Posterior vena cava (tissue), 2 donors: ENCODE measurements around the gene KIF24. TPM values are rescaled to one million over a fixed set of nuclear protein-coding genes. Genes with fewer than 3 reads are reported as not detected.
"Not testable (repeated sequence)": the region's sequence is repeated elsewhere in the genome, so short reads cannot be mapped to it uniquely, and the experiment has no call there.

Source experiments
- DNase-seq: peaks from one replicate; pipeline ENCODE4 v3.0.0-alpha.2; 2020; ENCODE audit warnings: low spot score
- intact Hi-C, 2 donors: fragments of 100-400 bp; cut with DNase I; formaldehyde crosslinking; loops; one replicate each; pipeline versions ENCODE4 v1.14.1 to v1.14.2; 2022 to 2023
- total RNA-seq, 2 donors: library from RNA; stranded (reverse); fragmentation: NEBNext Ultra II Directional; extraction: Animal tissue kit (Norgen Biotek cat#: 25700); gene quantifications; one replicate each; pipeline ENCODE4 v1.2.1, GENCODE V29; 2021
- donor health status: DM: yes; HTN: yes; CAD: no.
- donor health status: DM: yes; HTN: yes; CAD: no.

The KIF24 gene
- total RNA-seq, 2 donors from 2014 or later = 0.38 to 0.74 TPM

- DNase-seq = no peak
- intact Hi-C loops = no loop called here
These were observed 37.3 kb upstream of the KIF24 start for GRCh38 chr9:34366365-34366764.

- DNase-seq = peak; percentile 14
- intact Hi-C loops = no loop called here
These were observed 36.2 kb upstream of the KIF24 start for GRCh38 chr9:34365282-34365681.

- peak; percentile 62 for DNase-seq
- intact Hi-C loops = no loop called here
These were observed 34.7 kb upstream of the KIF24 start for GRCh38 chr9:34363619-34364351.

GRCh38 chr9:34362614-34363214 is 33.6 kb upstream of the KIF24 start:
- intact Hi-C loops = no loop called here

GRCh38 chr9:34352957-34353356 is 23.9 kb upstream of the KIF24 start:
- DNase-seq, intact Hi-C loops: not testable (repeated sequence)

More at GRCh38 chr9:34362614-34363214, 33.6 kb upstream of the KIF24 start:
- peak; percentile 16 for DNase-seq

GRCh38 chr9:34352122-34352652 is 23.1 kb upstream of the KIF24 start:
- intact Hi-C loops = not testable (repeated sequence)

GRCh38 chr9:34349324-34349723 is 20.3 kb upstream of the KIF24 start:
- intact Hi-C loops = no loop called here
- no peak for DNase-seq

More at GRCh38 chr9:34352122-34352652, 23.1 kb upstream of the KIF24 start:
- not testable (repeated sequence) for DNase-seq

- DNase-seq = no peak
- intact Hi-C loops = no loop called here
These were observed 18.7 kb upstream of the KIF24 start for GRCh38 chr9:34347800-34348158.

- DNase-seq = no peak
- intact Hi-C loops = no loop called here
These were observed 18.1 kb upstream of the KIF24 start for GRCh38 chr9:34346873-34347799.

- intact Hi-C loops = no loop called here
- no peak for DNase-seq
These were observed 14.5 kb upstream of the KIF24 start for GRCh38 chr9:34343605-34344004.

- DNase-seq = peak; percentile 95
- intact Hi-C loops = no loop called here
These were observed 14.0 kb upstream of the KIF24 start for GRCh38 chr9:34343090-34343489.

- DNase-seq = peak; percentile 64
- intact Hi-C loops = no loop called here
These were observed 12.7 kb upstream of the KIF24 start for GRCh38 chr9:34341659-34342295.

- intact Hi-C loops = loop anchor here in 1 of 2 donors (2.0 to 5.0 kb wide), 2 partner anchors 38 to 273 kb away; partner anchors contain the start of genes MYORG and RPP25L
- DNase-seq = no peak
These were observed 9.8 kb upstream of the KIF24 start for GRCh38 chr9:34338665-34339385.

GRCh38 chr9:34338079-34338478 is 9.0 kb upstream of the KIF24 start:
- intact Hi-C loops = loop anchor here in 1 of 2 donors (2.0 to 5.0 kb wide), 2 partner anchors 39 to 274 kb away; partner anchors contain the start of genes MYORG and RPP25L
- DNase-seq = not testable (repeated sequence)

GRCh38 chr9:34337403-34337802 is 8.3 kb upstream of the KIF24 start:
- intact Hi-C loops = loop anchor here in 1 of 2 donors (5.0 kb wide), 1 partner anchor 275 kb away; the partner anchor contains the start of gene RPP25L
- no peak for DNase-seq

GRCh38 chr9:34335376-34335775 is 6.3 kb upstream of the KIF24 start:
- no peak for DNase-seq
- intact Hi-C loops = loop anchor here in 1 of 2 donors (5.0 kb wide), 1 partner anchor 277 kb away; the partner anchor contains the start of gene RPP25L

GRCh38 chr9:34334916-34335315 is 5.8 kb upstream of the KIF24 start:
- intact Hi-C loops = loop anchor here in 1 of 2 donors (5.0 kb wide), 1 partner anchor 277 kb away; the partner anchor contains the start of gene RPP25L

GRCh38 chr9:34334337-34334824 is 5.3 kb upstream of the KIF24 start:
- intact Hi-C loops = no loop called here
- DNase-seq = no peak

More at GRCh38 chr9:34334916-34335315, 5.8 kb upstream of the KIF24 start:
- DNase-seq = no peak
